ENCODE data around the gene SULT1A4.
"Not testable (repeated sequence)": the region's sequence is repeated elsewhere in the genome, so short reads cannot be mapped to it uniquely, and the experiment has no call there.

SULT1A4 gene

DNA sequence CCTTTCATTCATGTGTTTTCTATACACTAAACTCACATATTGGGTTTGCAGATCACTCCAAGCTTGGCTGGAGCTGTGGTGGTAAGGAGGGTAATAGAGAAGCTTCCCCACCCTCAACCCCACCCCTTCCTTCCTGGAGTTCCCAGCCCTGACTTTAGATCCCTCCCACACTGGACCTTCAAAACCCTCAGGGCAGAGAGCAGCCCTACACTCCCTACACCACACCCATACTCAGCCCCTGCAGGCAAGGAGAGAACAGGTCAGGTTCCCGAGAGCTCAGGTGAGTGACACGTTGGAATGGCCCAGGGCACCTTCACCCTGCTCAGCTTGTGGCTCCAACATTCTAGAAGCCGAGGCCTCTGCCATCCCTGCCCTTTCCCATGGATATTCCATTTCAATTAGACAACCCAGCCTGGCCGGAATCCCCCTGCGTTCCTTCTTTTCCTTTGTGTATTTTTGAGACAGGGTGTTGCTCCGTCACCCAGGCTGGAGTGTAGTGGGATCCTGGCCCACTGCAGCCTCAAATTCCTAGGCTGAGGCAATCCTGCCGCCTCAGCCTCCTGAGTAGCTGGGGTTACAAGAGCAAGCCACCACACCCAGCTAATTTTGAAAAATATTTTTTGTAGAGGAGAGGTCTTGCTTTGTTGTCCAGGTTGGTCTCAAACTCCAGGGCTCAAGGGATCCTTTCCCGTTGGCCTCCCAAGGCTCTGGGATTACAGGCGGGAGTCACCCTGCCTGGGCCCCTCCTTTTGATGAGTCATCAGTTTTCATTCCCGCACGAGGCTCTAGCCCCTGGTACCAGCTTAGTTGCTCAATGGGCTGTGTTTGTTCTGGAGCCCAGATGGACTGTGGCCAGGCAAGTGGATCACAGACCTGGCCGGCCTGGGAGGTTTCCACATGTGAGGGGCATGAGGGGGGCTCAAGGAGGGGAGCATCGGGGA lies at the start of gene SULT1A4:
Gene SULT1A4 (plus strand): TSS at position 208 of the 941 bp plus-strand sequence. CDS start 1,473 bp downstream, outside the sequence.
- DNase-seq: not testable (repeated sequence)

DNA sequence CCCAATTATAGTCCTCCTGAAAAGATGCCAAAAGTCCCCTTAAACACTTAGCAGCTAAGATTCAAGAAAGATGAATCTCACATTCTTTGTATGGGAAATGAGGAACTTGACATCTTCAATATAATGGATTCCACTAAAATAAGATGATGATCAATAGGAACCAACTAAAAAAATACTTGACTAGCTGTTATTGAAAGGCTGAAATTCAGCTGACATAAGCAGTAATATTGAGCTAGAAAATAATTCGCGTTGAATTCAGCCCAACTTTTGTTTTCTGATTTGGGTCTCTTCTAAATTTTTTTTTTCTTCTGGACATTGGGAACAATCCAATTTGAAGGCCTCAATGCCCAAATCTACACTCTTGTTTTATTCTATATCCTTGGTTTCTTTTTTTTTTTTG lies 36.1 kb upstream of the SULT1A4 start:
- DNase-seq: not testable (repeated sequence)

DNA sequence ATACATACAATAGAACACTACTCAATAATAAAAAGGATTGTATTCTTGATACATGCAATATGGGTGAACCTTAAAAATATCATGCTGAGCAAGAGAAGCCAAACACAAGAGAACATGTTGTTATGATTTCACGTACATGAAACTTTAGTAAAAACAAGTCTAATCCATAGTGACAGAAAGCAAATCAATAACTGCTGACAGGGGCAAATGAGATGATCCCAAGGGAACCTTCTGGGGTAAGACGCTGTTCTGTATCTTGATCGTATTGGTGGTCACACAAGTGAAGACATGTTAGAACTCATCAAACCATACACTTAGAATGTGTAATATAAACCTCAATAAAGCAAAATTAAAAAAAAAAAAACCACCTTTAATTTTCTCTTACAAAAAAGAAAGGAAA lies 34.3 kb upstream of the SULT1A4 start:
- DNase-seq: not testable (repeated sequence)

DNA sequence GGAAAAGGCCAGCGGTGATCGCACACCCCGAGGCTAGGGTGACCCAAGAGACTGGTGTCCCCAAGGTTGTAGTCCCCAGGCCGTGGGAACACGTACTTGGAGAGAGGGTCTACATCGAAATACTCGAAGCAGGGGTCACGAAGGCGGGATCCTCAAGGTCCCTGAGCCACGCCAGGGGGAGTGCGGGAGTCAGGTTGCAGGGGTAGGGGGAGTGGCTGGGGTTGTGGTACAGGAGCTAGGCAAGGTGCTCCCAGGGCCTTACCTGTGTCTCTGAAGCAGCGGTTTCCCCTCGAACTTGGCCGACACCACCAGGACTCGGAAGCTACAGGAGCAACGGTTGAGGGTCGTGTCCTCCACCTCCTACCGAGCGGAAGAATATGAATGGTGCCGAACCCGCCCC lies 6.0 kb upstream of the SULT1A4 start:
- not testable (repeated sequence) for DNase-seq

DNA sequence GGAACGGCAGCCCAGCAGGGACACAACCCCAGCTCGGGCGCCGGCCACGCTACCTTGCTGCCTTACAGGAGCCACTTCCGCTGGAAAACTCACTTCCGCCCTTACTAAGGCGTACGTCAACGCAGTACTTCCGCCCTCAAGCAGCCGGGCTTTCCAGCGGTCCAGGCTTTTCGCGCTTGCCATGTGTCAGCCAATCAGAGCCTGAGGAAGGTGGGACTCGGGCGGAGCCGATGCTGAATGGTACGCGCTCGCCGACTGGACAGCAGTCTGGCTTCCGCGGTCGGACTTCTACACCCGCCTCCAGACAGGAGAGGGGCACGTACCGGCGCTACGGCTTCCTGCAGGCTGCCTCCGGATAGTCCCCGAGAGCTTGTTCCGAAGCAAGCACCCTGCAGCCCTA lies 5.4 kb upstream of the SULT1A4 start, which contains the start of the genes BOLA2 and SLX1B:
Gene BOLA2 (minus strand): TSS at position 83 of the 400 bp plus-strand sequence. CDS start 98 bp downstream, outside the sequence.
Gene SLX1B (plus strand): TSS at position 265 of the 400 bp plus-strand sequence.
- not testable (repeated sequence) for DNase-seq

- not testable (repeated sequence) for DNase-seq
Measured at GRCh38 chr16:29454828-29455227, 4.9 kb upstream of the SULT1A4 start.

- DNase-seq: not testable (repeated sequence)
Measured at GRCh38 chr16:29457660-29458059, 2.1 kb upstream of the SULT1A4 start.

DNA sequence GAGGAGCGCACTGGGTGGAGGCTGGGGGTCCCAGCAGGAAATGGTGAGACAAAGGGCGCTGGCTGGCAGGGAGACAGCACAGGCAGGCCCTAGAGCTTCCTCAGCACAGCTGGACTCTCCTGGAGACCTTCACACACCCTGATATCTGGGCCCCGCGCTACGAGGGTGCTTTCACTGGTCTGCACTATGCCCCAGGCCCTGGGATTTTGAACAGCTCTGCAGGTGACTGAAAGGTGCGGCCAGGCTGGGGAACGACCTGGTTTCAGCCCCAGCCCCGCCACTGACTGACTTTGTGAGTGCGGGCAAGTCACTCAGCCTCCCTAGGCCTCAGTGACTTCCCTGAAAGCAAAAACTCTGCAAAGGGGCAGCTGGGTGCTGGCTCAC lies 926 bp downstream of the SULT1A4 start:
- not testable (repeated sequence) for DNase-seq

DNA sequence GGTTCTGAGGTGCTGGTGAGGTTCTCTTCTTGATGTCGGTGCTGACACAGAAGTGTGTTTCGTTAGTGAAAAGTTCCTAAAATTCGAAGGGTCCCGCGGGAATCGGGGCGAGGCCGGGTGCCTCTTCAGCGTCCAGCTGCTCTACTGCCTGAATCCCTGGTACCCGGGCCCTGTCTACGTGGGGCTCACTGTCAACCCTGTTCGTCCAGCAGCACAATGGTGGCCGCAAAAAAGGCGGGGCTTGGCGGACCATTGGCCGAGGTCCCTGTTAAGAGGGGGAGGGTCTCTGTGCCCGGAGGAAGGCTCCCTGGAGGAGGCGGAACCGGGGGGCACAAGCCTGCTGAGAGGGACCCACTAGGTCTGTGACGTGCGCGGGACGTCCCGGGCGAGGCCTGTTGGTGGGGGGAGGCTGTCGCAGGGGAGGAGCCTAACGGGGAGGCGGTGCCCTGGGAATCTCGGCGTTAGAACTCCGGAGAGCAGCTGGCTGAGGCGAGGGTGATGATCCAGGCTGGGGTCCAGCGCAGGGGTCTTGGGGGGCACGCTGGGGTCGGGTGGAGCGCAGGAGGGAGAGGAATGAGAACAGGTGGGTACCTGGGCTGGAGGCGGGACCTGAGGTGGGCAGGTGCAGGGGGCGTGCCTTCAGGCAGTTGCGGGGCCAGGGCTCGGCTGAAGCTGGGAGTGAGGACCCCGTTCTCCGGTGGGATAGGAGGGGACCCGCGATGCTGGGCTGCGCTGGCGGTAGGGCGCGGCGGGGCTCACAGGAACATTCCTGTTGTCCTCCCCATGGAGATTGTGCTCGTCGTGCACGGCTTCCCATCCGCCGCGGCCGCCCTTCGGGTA lies 6.5 kb downstream of the SULT1A4 start:
- DNase-seq: not testable (repeated sequence)

- DNase-seq: not testable (repeated sequence)
Measured at GRCh38 chr16:29466904-29467303, 7.2 kb downstream of the SULT1A4 start.

DNA sequence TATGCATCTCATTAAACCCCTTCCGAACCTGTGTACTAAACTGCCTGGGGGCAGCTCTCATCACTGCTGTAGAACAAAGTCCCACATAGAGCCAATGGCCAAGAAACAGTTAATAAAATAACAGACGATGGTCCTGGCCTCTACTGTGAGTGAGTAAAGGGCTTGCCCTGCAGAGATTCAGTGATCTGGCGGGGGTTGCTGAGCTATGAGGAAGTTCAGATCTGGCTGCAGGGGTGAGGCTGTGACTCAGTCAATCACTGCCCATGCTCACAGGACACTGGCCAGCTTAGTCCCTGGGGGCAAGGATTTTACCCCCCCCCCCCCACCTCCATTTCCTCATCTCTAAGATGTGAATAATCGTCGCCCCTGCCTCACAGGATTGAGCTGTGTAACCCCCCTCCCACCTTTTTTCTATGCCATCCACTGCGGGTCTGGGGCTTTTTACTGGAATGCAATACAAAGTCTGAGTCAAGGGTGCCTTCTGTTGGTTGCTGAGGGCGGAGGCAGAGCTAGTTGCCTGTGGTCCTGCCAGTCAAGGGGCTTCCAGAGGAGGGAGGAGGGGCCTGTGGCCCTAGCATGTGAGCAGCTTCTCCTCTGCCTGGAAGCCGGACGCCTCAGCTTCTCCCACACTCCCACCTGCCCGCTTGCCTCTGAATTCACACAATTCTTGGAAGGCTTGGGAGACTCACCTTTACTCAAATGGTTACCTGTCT lies 8.1 kb downstream of the SULT1A4 start:
- DNase-seq: not testable (repeated sequence)

GRCh38 chr16:29469660-29470059 lies 9.9 kb downstream of the SULT1A4 start:
- not testable (repeated sequence) for DNase-seq

DNA sequence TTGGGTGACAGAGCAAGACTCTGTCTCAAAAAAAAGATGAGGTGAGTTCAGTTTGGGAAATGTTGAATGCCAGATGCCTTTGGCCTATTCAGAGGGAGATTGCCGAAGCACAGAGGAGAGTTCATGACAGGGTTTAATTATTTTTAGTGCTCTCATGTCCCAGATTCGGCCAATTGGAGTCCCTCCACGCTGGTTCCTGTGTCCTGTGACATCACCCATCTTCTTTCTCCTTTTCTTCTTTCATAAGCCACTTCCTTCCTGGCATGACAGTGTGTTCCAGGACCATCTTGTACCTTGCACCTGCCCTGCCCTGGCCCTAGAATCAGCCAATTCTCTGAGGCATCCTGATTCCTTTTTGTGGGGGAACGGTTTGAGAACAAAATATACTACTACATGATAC lies 12.4 kb downstream of the SULT1A4 start:
- not testable (repeated sequence) for DNase-seq

- not testable (repeated sequence) for DNase-seq
Measured at GRCh38 chr16:29482276-29482675, 22.6 kb downstream of the SULT1A4 start.

GRCh38 chr16:29506308-29506707 lies 46.6 kb downstream of the SULT1A4 start, which contains the start of gene NPIPB12:
TSS of gene NPIPB12 (minus strand) at chr16:29506408.
- DNase-seq: not testable (repeated sequence)

Measured in NCI-H774 (cell line).